ENCODE results near the gene AFAP1L1.
"Not testable (repeated sequence)": the region's sequence is repeated elsewhere in the genome, so short reads cannot be mapped to it uniquely, and the experiment has no call there.

Gene AFAP1L1

DNA sequence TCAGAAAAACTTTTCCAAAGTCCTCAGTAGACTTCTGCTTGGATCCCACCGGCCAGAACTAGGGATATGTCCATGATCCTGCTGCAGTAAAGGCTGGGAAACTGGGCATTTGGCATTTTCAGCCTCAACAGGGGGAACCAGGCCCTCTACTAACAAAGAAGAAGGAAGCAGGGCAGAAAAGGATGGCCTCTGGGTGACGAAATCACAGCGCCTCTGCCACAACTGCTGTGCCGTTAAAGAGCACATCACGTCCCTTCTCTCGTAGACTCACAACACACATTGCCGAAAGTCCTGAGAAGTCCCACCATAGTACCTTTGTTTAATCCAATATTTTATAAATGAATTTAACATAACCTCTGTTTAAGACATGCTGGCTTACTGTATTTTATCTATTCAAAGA lies 10.4 kb upstream of the AFAP1L1 start:
- no peak for DNase-seq (ENCODE audit: low read depth)

DNA sequence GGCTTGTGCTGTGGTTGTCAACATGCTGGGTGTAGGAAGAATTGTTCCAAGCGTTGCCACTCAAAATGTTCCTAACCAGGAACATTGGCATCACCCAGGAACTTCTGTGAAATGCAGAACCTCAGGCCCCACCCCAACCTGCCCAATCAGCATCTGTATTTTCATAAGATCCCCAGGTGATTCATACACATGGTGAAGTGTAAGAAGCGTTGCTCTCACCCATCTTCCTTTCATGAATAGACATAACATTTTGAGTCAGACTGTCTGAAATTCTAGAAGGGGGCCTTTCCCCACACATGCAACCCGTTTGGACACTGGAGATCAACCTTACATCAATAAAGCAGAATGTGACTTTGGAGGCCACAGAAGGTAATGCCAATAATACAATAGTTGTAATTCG lies 9.3 kb upstream of the AFAP1L1 start:
- no peak for DNase-seq (ENCODE audit: low read depth)

DNA sequence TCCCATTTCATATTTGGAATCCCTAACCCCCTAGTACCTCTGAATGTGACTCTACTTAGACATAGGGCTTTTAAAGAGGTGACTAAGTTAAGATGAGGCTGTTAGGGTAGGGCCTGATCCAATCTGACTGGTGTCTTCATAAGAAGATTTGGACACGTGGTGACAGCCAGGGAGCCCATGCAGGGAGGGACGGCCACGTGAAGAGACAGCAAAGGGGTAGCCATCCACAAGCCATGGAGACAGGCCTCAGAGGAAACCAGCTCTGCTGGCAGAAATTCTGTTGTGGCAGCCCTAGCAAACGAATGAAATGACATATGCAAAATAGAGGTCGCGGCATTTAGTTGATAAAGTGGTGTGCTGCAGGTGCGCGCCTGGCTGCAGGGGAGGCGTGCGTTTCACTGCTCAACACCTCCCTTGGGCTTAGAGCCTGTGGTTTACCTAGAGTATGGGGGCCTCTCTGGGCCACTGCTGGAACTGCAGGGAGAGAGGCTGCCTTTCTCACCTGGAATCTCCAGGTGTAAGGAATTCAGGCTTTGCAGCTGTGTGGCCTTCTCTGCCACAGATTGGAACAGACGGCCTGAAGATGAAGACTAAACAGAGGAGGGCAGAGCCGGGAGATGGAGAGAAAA lies 7.1 kb upstream of the AFAP1L1 start:
- peak; percentile 36 for DNase-seq (ENCODE audit: low read depth)

DNA sequence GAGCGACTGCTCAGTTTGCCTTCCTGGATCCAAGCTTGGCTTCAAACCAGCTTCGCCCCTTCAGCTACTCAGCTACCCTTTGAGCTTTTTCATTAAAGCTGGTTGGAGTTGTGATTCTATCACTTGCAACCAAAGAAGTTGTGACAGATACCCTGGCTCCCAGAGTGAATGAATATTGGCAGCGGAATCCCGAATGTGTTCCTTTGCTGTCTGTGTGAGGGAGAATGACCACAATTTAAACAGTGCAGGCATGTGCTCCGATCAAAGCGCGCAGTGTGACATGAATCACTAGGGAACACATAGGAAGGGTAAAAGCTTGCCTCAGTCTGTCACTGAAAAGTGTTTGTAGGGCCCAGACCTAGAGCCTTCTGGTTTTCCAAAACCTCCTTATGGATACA lies 6.6 kb upstream of the AFAP1L1 start:
- no peak for DNase-seq (ENCODE audit: low read depth)

GRCh38 chr5:149265597-149265996 lies 6.1 kb upstream of the AFAP1L1 start:
- no peak for DNase-seq (ENCODE audit: low read depth)

GRCh38 chr5:149267241-149267973 lies 4.3 kb upstream of the AFAP1L1 start:
- DNase-seq (ENCODE audit: low read depth): no peak

GRCh38 chr5:149268928-149269557 lies 2.6 kb upstream of the AFAP1L1 start:
- no peak for DNase-seq (ENCODE audit: low read depth)

- DNase-seq (ENCODE audit: low read depth): no peak
Observed at GRCh38 chr5:149271195-149271715, 404 bp upstream of the AFAP1L1 start.

GRCh38 chr5:149272781-149273180 lies 1.1 kb downstream of the AFAP1L1 start:
- DNase-seq (ENCODE audit: low read depth): not testable (repeated sequence)

DNA sequence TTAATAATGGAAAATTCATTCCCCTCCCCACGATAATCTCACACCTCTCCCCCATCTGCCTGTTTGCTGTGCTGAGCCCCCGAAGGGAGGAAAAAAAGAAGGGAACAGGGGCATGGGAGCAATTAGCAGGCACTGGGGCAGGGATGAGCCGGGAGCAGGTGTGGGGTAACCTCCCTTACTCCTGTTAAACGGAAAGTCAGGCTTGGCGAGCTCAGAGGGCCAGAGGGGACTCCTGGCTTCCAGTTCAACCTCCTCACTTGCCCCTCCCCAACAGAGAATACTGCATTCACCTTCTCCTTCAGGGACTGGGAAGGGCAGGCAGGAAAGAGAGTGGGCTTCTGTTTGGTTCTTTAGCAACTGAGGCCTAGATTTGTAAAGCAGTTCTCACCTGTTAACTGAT lies 1.6 kb downstream of the AFAP1L1 start:
- DNase-seq (ENCODE audit: low read depth): no peak

GRCh38 chr5:149273950-149274349 lies 2.3 kb downstream of the AFAP1L1 start:
- DNase-seq (ENCODE audit: low read depth): no peak

DNA sequence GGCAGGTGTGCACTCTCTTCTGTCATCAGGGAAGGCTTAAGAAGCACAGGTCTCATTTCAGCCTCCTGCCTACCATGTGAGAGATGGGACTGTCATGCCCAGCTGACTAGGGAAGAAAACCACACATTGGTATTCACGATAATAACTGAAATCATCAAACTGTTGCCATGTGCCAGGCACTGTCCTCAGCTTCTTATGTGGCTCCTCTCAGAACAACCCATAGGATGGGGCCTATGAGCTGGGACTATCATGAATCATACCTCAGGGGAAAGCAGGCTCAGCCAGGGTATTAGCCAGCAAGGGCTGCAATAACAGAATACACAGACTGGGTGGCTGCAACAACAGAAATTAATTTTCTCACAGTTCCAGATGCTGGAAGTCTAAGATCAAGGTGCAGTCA lies 3.3 kb downstream of the AFAP1L1 start:
- no peak for DNase-seq (ENCODE audit: low read depth)

DNA sequence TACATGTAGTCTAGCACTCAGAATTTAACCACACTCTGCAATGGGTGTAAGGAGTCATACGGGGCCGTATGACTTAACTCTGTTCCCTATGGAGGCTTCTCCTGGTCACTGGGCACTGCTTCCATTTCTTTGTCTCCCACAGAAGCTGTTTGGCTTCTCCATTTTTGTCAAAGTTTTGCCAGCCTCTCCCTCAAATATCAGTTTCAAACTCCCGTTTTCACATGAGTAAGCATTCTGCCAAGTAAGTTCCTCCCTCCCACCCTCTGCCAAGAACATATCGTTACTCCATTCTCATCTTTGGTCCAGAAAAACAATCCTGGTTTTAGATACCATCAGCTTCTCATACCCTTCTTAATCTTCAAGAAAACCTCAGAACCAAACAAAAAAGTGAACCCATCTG lies 6.1 kb downstream of the AFAP1L1 start:
- no peak for DNase-seq (ENCODE audit: low read depth)

DNA sequence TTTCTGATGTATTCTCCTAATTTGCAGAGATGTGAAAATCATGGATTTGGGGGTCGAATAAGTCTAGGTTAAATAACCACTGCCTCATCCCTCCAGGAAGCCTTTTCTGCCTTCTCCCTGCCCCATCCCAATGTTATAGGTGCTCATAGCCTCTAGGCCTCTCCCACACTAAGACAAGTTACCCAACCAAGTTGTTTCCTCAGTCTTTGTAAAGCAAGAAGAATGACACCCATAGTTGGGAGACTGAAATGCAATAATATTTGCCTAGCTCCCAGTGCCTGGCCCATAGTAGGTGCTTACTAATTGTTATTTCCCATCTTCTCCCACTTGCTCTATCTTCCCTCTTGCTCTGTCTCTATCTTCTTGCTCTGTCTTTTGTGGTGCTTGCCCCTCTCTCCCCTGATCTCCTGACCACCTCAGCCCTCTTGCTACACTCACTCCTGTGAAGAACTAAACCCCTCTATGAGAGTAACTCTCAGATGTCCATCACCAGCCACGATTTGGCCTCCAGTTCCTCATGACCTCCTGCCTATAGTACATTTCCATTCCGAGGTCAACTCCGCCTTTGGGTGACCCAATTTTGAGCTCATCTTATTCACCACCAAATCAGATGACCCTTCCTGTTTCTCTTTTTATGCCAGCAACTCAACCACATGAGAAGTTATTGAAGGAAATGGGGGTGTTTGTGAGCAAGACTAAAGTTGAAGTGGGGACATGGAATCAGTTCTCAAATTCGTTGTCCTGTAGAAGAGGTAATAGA lies 7.0 kb downstream of the AFAP1L1 start:
- DNase-seq (ENCODE audit: low read depth): no peak

GRCh38 chr5:149279661-149280060 lies 8.0 kb downstream of the AFAP1L1 start:
- DNase-seq (ENCODE audit: low read depth): no peak

DNA sequence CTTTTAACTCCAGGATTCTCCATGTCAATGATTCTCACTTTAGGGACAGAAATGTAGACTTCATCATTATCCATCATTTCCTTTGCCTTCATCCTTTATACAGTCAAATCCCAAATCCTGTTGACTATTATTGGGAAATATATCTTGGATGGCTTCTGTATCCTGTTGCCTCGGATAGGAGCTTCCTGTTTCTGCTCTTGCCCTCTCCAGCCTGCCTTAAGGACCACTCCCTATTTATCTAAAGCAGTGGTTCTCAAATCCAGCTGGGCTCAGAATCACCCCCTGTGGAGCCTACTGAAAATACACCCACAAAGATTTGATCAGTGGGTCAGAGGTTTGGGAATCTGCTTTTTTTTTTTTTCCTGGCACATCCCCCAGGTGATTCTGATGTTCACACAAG lies 8.5 kb downstream of the AFAP1L1 start:
- DNase-seq (ENCODE audit: low read depth): no peak

- no peak for DNase-seq (ENCODE audit: low read depth)
Observed at GRCh38 chr5:149280802-149281201, 9.1 kb downstream of the AFAP1L1 start.

GRCh38 chr5:149282027-149282965 lies 10.6 kb downstream of the AFAP1L1 start:
- no peak for DNase-seq (ENCODE audit: low read depth)

DNA sequence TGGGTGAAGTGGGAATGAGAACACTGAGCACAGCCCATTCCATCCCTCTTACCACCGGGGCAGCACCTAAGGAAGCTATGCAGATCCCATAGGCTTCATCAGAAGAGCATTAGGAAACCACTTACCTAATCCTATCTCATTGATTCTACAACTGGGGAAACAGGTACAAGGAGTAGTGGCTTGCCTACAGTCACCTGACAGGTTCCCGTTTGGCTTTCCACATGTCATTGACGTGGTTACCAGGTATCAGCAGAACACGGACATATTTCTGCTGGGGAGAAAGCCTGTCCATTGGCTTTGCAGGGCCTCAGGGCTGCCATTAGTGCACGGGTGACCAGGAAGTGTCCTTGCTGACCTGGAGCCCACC lies 11.3 kb downstream of the AFAP1L1 start:
- no peak for DNase-seq (ENCODE audit: low read depth)

DNA sequence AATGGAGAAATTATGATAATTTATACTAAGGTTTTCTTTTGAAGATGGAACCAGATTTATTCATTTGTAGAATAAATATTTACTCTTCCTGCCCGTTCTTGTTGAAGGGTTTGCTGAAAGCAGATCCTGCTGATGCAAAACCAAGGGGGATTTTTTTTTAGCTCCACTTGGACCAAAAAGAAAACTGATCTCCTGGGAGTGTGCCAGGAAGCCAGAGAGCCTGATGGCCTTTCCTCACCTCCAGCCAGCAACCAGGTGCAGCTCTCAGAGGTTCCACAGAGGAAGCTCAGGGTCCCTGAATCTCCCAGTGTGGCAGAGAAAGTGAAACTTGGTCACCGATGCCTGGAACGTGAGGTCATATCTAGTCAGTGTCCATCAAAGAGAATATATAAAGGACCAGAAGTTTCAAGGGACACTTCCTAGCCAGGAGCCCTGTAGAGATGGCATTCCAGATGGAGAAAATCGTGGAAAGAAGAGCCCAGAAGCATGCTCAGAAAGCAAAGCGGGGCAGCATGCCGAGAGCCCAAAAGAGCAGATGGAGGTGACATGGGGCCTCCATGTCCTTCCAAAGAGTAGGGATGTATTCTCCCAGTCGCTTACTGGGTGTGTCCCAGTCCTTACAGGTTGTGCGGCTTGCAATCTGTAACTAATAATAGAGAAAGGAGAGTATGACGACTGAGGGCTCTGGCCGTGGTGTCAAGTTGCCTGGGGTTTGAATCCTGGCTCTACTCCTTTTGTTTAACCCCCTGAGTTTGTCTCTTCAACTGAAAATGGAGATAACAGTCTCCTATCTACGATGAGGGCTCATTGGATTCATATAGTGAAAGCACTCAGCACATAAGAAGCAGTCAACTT lies 12.2 kb downstream of the AFAP1L1 start:
- DNase-seq (ENCODE audit: low read depth): no peak
